Activated CD4-positive, alpha-beta T cell treated with anti-CD3 and anti-CD28 coated beads, Interleukin-2, amount 10 ng/mL, durations not matched to agents 24 days and 14 days (primary cell): ENCODE data around the gene TRIM10. TPM values are rescaled to one million over a fixed set of nuclear protein-coding genes. Genes with fewer than 3 reads are reported as not detected.

Experiments used
- DNase-seq: peaks from one replicate; pipeline ENCODE4 v3.0.0; 2022
- H3K27ac Mint-ChIP-seq: one replicate; pipeline ENCODE4 v1.8.0; 2022; ENCODE audit warnings: mild to moderate bottlenecking, mixed read lengths
- H3K27me3 Mint-ChIP-seq: one replicate; pipeline ENCODE4 v1.8.0; 2022; ENCODE audit warnings: mixed read lengths
- H3K36me3 Mint-ChIP-seq: one replicate; pipeline ENCODE4 v1.8.0; 2022; ENCODE audit warnings: low read depth, mild to moderate bottlenecking, mixed read lengths
- H3K4me1 Mint-ChIP-seq: one replicate; pipeline ENCODE4 v1.8.0; 2021; ENCODE audit warnings: mixed read lengths
- H3K4me3 Mint-ChIP-seq: one replicate; pipeline ENCODE4 v1.8.0; 2022; ENCODE audit warnings: mild to moderate bottlenecking, moderate library complexity, mixed read lengths
- H3K9me3 Mint-ChIP-seq: one replicate; pipeline ENCODE4 v1.8.0; 2021; ENCODE audit warnings: mixed read lengths
- intact Hi-C: fragments of 100-400 bp; cut with micrococcal nuclease; formaldehyde crosslinking; loops from one replicate; pipeline ENCODE4 v1.15.1; 2023
- total RNA-seq: library from RNA; stranded (reverse); gene quantifications from 2 replicates; pipeline ENCODE4 v1.2.3, GENCODE V29; 2022

TRIM10 gene
- total RNA-seq, 1 donor from 2014 or later, result 0.07 TPM

- no peak for DNase-seq
- no peaks in the 10 kb centered on the region for H3K36me3 Mint-ChIP-seq
- no peaks in the 10 kb centered on the region for H3K27me3 Mint-ChIP-seq
- H3K4me1 Mint-ChIP-seq, result peaks cover 42% of the 10 kb centered on the region
- intact Hi-C loops, result no loop called here
- peak overlapping the region; percentile 48 for H3K27ac Mint-ChIP-seq
- H3K4me3 Mint-ChIP-seq, result no peak overlapping the region
- no peaks in the 10 kb centered on the region for H3K9me3 Mint-ChIP-seq
Observed at GRCh38 chr6:30164714-30165113, 3.7 kb upstream of the TRIM10 start.

DNA sequence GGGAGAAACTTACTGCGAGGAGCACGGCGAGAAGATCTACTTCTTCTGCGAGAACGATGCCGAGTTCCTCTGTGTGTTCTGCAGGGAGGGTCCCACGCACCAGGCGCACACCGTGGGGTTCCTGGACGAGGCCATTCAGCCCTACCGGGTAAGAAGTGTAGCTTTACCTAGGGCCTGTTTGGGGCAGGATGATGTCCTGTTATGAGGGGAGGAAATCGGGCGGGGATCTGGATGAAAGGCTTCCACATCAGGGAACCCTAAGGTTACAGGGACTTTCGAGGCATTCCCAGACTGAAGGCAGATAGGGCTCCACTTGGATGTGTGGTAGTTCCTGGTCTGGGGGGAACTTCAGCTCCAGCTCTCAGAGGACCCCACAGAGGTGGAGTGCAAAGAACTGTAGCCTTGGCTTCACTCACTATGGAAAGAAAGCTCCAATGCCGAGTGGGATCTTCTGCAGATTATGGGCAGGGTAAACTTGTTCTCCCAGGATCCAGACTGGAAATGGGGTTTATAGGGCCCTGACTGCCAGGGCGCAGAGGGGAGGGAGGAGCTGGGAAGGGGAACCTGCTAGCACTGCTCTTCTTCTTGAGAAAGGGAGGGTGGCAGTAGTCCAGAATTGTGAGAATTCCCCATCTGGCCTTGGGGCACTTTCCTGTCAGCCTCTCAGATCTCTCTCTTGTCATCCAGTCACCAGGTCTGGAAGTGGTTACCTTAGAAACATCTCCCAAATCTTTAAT, 3.1 kb upstream of the TRIM10 start:
- Mint-ChIP-seq H3K36me3 (no peaks in the 10 kb centered on the region), H3K4me1 (peaks cover 43% of the 10 kb centered on the region), H3K4me3 (no peak overlapping the region), H3K27ac (no peak overlapping the region), H3K27me3 (no peaks in the 10 kb centered on the region), H3K9me3 (no peaks in the 10 kb centered on the region)
- DNase-seq, result no peak
- intact Hi-C loops, result no loop called here

GRCh38 chr6:30163090-30163917, 2.3 kb upstream of the TRIM10 start, which contains the start of gene TRIM15:
Gene TRIM15, plus strand, starts transcription at chr6:30163546. Its CDS starts 139 bp downstream, at chr6:30163685.
- Mint-ChIP-seq H3K36me3 (no peaks in the 10 kb centered on the region), H3K27ac (peak within 1 kb of the TSS; percentile 63), H3K4me1 (peaks cover 46% of the 10 kb centered on the region), H3K9me3 (no peaks in the 10 kb centered on the region), H3K4me3 (peak within 1 kb of the TSS; percentile 47), H3K27me3 (no peaks in the 10 kb centered on the region)
- peak; percentile 82 for DNase-seq
- intact Hi-C loops, result no loop called here

DNA sequence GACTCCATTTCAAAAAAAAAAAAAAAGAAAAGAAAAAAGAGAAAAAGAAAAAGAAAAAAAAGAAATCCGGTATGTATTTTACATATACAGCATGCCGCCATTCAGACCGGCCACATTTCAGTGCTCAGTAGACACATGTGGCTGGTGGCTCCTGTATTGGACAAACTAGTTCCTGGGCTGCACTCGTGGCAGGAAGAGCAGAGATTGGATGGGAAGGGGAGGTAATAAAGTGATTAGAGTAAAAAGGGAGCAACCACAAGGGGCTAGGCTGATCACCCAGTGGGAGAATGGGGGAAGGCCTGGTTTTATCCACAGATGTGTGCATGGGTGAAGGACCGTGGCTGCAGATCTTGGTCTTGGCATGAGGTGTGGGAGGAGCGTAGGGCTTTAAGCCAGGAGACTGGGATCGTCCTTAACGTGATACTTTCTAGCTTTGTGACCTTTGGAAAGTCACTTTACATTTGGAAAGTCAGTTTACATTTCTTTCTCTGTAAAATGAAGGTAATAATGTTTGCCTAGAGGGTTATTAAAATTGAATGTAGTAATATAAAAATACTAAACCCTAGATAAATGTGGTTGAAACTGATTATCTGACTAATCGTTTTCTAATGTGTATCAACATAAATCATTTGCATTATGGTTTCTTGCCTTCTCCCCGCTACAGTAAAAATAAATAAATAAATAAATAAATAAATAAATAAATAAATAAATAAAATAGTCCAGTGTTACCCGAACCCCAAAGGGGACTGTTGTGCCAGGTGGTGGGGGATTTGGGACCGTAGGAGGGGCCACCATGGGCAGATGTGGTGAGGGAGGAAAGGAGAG, 1.5 kb upstream of the TRIM10 start:
- no peaks in the 10 kb centered on the region for H3K9me3 Mint-ChIP-seq
- no peak for DNase-seq
- intact Hi-C loops, result no loop called here
- H3K4me1 Mint-ChIP-seq, result peaks cover 43% of the 10 kb centered on the region
- no peaks in the 10 kb centered on the region for H3K36me3 Mint-ChIP-seq
- peak overlapping the region; percentile 1 for H3K27ac Mint-ChIP-seq
- peak overlapping the region; percentile 47 for H3K4me3 Mint-ChIP-seq
- no peaks in the 10 kb centered on the region for H3K27me3 Mint-ChIP-seq

DNA sequence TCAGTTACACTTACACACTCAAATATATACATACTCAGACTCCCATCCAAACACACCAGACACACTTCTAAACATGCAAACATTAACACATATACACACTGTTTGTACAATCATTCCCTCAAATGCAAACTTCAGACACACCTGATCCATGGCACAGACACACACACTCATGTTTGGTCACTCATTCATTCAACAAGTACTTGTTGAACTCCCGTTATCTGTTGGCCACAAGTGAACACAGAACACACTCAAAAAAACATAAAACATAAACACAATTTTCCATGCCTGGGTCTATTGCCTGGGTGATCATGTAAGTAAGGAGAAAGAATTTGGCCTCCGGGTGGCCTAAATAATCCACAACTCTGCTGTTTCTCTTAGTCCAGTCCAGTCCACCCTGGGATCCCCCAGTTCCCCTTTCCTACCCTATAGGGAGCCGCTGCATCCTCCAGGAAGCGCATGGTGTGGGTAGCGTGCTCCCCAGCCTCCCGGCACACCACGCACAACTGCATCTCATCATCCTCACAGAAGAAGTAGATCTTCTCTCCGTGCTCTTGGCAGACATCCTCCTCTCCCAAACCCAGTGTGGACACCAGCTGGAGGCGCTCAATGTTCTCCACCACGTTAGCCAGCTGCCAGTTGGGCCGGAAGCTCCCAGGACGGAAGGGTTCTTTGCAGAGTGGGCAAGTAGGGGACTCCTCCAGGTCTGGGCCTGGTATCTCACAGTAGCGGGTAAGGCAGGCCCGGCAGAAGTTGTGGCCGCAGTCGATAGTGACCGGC, 815 bp downstream of the TRIM10 start:
- Mint-ChIP-seq H3K27me3 (no peaks in the 10 kb centered on the region), H3K4me1 (peaks cover 32% of the 10 kb centered on the region), H3K9me3 (no peaks in the 10 kb centered on the region), H3K4me3 (no peak overlapping the region), H3K27ac (no peak overlapping the region), H3K36me3 (no peaks in the 10 kb centered on the region)
- intact Hi-C loops, result no loop called here
- no peak for DNase-seq

- Mint-ChIP-seq H3K4me3 (no peak overlapping the region), H3K27ac (peak overlapping the region; percentile 10), H3K36me3 (no peaks in the 10 kb centered on the region), H3K9me3 (no peaks in the 10 kb centered on the region), H3K27me3 (peaks cover 3% of the 10 kb centered on the region), H3K4me1 (peaks cover 26% of the 10 kb centered on the region)
- intact Hi-C loops, result no loop called here
- DNase-seq, result no peak
Observed at GRCh38 chr6:30158475-30159040, 2.5 kb downstream of the TRIM10 start.

GRCh38 chr6:30157999-30158398, 3.0 kb downstream of the TRIM10 start:
- intact Hi-C loops, result no loop called here
- Mint-ChIP-seq H3K27ac (no peak overlapping the region), H3K36me3 (no peaks in the 10 kb centered on the region), H3K9me3 (no peaks in the 10 kb centered on the region), H3K27me3 (peaks cover 6% of the 10 kb centered on the region), H3K4me3 (no peak overlapping the region), H3K4me1 (peaks cover 23% of the 10 kb centered on the region)
- peak; percentile 54 for DNase-seq

GRCh38 chr6:30157581-30157980, 3.4 kb downstream of the TRIM10 start:
- DNase-seq, result no peak
- intact Hi-C loops, result no loop called here
- H3K27me3 Mint-ChIP-seq, result peaks cover 6% of the 10 kb centered on the region
- H3K9me3 Mint-ChIP-seq, result no peaks in the 10 kb centered on the region
- no peak overlapping the region for H3K4me3 Mint-ChIP-seq
- peaks cover 22% of the 10 kb centered on the region for H3K4me1 Mint-ChIP-seq
- no peaks in the 10 kb centered on the region for H3K36me3 Mint-ChIP-seq
- no peak overlapping the region for H3K27ac Mint-ChIP-seq

GRCh38 chr6:30156774-30157173, 4.2 kb downstream of the TRIM10 start:
- H3K4me1 Mint-ChIP-seq, result peaks cover 18% of the 10 kb centered on the region
- peaks cover 6% of the 10 kb centered on the region for H3K27me3 Mint-ChIP-seq
- H3K4me3 Mint-ChIP-seq, result no peak overlapping the region
- no peak overlapping the region for H3K27ac Mint-ChIP-seq
- no peak for DNase-seq
- H3K36me3 Mint-ChIP-seq, result no peaks in the 10 kb centered on the region
- H3K9me3 Mint-ChIP-seq, result no peaks in the 10 kb centered on the region
- intact Hi-C loops, result no loop called here

DNA sequence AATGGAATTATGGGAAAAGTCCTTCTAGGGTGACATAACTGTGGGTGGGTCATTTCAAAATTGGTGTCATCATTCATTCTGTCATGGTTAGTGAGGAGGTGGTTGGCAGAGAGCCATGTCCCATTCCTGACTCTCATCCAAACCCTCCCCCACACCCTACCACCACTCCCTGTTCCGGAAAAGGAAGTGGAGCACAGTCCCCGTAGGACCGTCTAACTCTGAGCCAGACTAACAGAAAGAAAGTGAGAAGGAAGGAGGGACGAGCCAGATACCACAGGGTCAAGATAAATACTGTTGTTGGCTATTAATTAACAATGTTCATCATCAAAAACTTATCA, 4.8 kb downstream of the TRIM10 start:
- Mint-ChIP-seq H3K4me3 (no peak overlapping the region), H3K4me1 (peaks cover 21% of the 10 kb centered on the region), H3K9me3 (no peaks in the 10 kb centered on the region), H3K36me3 (no peaks in the 10 kb centered on the region), H3K27me3 (peaks cover 6% of the 10 kb centered on the region), H3K27ac (no peak overlapping the region)
- intact Hi-C loops, result no loop called here
- no peak for DNase-seq

DNA sequence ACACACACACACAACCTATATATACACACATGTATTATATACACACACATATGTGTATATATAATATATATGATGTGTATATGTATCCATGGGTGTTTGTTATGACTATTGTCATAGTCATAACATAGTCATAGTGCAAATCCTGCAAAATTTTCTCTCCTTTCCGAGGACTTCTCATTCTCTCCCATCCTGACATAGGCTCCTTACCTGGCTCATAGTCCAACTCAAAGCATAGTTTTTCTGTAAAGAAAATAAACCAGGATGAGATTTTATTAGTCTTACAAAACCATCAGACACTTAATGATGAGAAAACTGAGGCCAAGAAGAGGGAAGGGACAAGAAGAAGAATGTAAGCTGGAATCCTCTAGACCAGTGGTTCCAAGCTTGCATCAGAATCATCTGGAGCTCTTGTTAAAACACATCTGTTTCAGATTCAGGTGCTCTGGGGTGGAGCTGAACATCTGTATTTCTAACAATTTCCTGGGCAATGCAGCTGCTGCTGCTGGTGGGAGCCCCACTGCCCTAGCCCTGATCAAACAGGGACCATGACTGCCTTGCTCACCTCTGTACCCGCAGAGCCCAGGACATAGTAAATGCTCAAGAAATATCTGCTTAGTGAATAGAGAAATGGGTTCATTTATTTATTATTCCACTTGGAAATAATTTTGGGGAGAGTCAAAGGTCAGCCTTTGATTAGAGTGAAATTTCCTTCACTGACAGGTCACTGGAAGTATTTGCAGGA, 5.3 kb downstream of the TRIM10 start:
- H3K27ac Mint-ChIP-seq, result no peak overlapping the region
- intact Hi-C loops, result no loop called here
- no peaks in the 10 kb centered on the region for H3K9me3 Mint-ChIP-seq
- no peak overlapping the region for H3K4me3 Mint-ChIP-seq
- H3K4me1 Mint-ChIP-seq, result peaks cover 21% of the 10 kb centered on the region
- DNase-seq, result peak; percentile 44
- H3K36me3 Mint-ChIP-seq, result no peaks in the 10 kb centered on the region
- peaks cover 6% of the 10 kb centered on the region for H3K27me3 Mint-ChIP-seq

DNA sequence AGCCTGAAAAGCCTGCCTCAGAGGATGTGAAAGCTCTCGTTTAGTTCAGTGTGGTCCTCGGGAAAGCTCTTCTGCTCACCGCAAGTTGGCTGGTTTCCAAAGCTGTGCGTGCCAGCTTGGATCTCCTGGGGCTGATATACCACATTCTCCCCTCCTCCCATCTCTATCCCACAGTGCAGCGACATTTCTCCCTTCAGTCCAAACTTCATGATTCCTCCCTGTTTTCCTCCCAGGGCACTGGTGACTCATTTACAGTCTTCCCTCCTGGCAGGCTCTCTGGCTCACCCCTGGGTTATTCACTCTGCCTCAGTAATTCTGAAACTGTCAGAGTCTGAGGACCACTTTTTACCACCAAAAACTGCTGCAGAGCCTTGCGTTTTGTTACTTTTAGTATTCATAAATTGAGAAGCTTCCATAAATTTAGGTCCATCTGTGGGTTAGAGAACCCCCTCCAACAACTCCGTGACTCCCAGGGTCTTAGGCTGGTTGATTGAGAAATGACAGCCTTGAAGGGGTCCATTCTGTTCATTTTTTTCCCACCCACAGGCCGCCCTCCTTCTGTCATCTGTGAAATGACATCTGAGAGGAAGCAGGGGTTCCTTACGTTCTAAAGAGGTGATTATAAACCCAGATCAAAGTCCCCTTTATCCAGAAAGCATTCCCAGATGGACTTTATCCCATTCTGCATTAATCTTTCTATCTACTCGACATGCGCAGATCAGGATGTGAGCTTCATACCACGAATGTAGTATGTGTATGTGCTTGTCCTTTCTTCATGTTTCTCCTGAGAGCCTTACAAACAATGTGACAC, 6.1 kb downstream of the TRIM10 start:
- Mint-ChIP-seq H3K9me3 (no peaks in the 10 kb centered on the region), H3K27me3 (peaks cover 11% of the 10 kb centered on the region), H3K27ac (no peak overlapping the region), H3K36me3 (no peaks in the 10 kb centered on the region), H3K4me3 (no peak overlapping the region), H3K4me1 (peaks cover 24% of the 10 kb centered on the region)
- intact Hi-C loops, result no loop called here
- no peak for DNase-seq
